ENCODE results near the gene CHSY1.

Gene CHSY1

GRCh38 chr15:101148881-101149664 is 102.8 kb downstream of the CHSY1 start:
- no peak for DNase-seq

GRCh38 chr15:101148166-101148880 is 103.5 kb downstream of the CHSY1 start:
- no peak for DNase-seq

GRCh38 chr15:101147181-101147580 is 104.7 kb downstream of the CHSY1 start:
- no peak for DNase-seq

GRCh38 chr15:101146118-101146702 is 105.6 kb downstream of the CHSY1 start:
- DNase-seq, result no peak

GRCh38 chr15:101145362-101145761 is 106.5 kb downstream of the CHSY1 start:
- no peak for DNase-seq

- DNase-seq, result no peak
These were observed 108.5 kb downstream of the CHSY1 start for GRCh38 chr15:101143321-101143720.

GRCh38 chr15:101142711-101143110 is 109.1 kb downstream of the CHSY1 start:
- no peak for DNase-seq

GRCh38 chr15:101141926-101142527 is 109.8 kb downstream of the CHSY1 start:
- no peak for DNase-seq

- no peak for DNase-seq
These were observed 111.2 kb downstream of the CHSY1 start for GRCh38 chr15:101140697-101141065.

- no peak for DNase-seq
These were observed 111.7 kb downstream of the CHSY1 start for GRCh38 chr15:101139986-101140696.

GRCh38 chr15:101138913-101139880 is 112.7 kb downstream of the CHSY1 start:
- no peak for DNase-seq

GRCh38 chr15:101138086-101138660 is 113.7 kb downstream of the CHSY1 start:
- DNase-seq, result no peak

GRCh38 chr15:101137312-101137940 is 114.4 kb downstream of the CHSY1 start:
- no peak for DNase-seq

GRCh38 chr15:101136381-101137268 is 115.2 kb downstream of the CHSY1 start:
- DNase-seq, result no peak

GRCh38 chr15:101135532-101136166 is 116.2 kb downstream of the CHSY1 start:
- DNase-seq, result no peak

- DNase-seq, result no peak
These were observed 117.1 kb downstream of the CHSY1 start for GRCh38 chr15:101134780-101135179.

GRCh38 chr15:101133751-101134261 is 118.0 kb downstream of the CHSY1 start:
- no peak for DNase-seq

- no peak for DNase-seq
These were observed 118.7 kb downstream of the CHSY1 start for GRCh38 chr15:101133181-101133460.

Measured in SW 1271 (cell line).